ENCODE results near the gene CLK4. TPM values are rescaled to one million over a fixed set of nuclear protein-coding genes. Genes with fewer than 3 reads are reported as not detected.

The CLK4 gene
- total RNA-seq, 3 donors from 2014 or later (not counting 1 experiment from before 2014, with no cell fraction given) = 71.2 to 81.8 (median 78.0) TPM

- H3K27ac Mint-ChIP-seq = no peak overlapping the region
- peaks cover 0 to 6% of the 10 kb centered on the region in 2 donors for H3K4me1 Mint-ChIP-seq
- intact Hi-C loops (cut with micrococcal nuclease) = no loop called here
- no peak for ATAC-seq
- Histone ChIP-seq H3K4me3 (ENCODE audit: low read length) (no peak overlapping the region), H3K9me3 (ENCODE audit: control insufficient read depth, insufficient read depth, low read length) (no peaks in the 10 kb centered on the region), H3K27ac (ENCODE audit: low read length) (no peak overlapping the region), H3K36me3 (ENCODE audit: control insufficient read depth, insufficient read depth, low read length) (no peaks in the 10 kb centered on the region), H3K4me1 (ENCODE audit: control insufficient read depth, insufficient read depth, low read length) (no peaks in the 10 kb centered on the region), H3K27me3 (ENCODE audit: control insufficient read depth, insufficient read depth, low read length) (peaks cover 3% of the 10 kb centered on the region)
- WGBS (ENCODE audit: insufficient coverage) = 48% methylated on average over 7 of the region's 7 CpGs
- DNase-seq = no peak
- no peak overlapping the region for H3K4me3 Mint-ChIP-seq
- peaks cover 14 to 46% of the 10 kb centered on the region in 2 donors for H3K27me3 Mint-ChIP-seq (ENCODE audit: low read depth in 2 of 2)
- no peaks in the 10 kb centered on the region for H3K36me3 Mint-ChIP-seq
- no peaks in the 10 kb centered on the region for H3K9me3 Mint-ChIP-seq
- TF ChIP-seq, protein P1, sequence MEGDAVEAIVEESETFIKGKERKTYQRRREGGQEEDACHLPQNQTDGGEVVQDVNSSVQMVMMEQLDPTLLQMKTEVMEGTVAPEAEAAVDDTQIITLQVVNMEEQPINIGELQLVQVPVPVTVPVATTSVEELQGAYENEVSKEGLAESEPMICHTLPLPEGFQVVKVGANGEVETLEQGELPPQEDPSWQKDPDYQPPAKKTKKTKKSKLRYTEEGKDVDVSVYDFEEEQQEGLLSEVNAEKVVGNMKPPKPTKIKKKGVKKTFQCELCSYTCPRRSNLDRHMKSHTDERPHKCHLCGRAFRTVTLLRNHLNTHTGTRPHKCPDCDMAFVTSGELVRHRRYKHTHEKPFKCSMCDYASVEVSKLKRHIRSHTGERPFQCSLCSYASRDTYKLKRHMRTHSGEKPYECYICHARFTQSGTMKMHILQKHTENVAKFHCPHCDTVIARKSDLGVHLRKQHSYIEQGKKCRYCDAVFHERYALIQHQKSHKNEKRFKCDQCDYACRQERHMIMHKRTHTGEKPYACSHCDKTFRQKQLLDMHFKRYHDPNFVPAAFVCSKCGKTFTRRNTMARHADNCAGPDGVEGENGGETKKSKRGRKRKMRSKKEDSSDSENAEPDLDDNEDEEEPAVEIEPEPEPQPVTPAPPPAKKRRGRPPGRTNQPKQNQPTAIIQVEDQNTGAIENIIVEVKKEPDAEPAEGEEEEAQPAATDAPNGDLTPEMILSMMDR (IDR thresholded peaks at IDR 0.05) = no peak
These were observed 65.9 kb downstream of the CLK4 start for GRCh38 chr5:178560911-178561310.

- Mint-ChIP-seq H3K9me3 (no peaks in the 10 kb centered on the region), H3K4me1 (no peaks in the 10 kb centered on the region), H3K4me3 (no peak overlapping the region), H3K36me3 (no peaks in the 10 kb centered on the region), H3K27me3 (ENCODE audit: low read depth in 2 of 2) (peaks cover 6 to 28% of the 10 kb centered on the region in 2 donors), H3K27ac (no peak overlapping the region)
- TF ChIP-seq, protein P1 (IDR thresholded peaks at IDR 0.05) = no peak
- no peak for DNase-seq
- no peak for ATAC-seq
- no peak overlapping the region for H3K4me3 ChIP-seq (ENCODE audit: low read length)
- peaks cover 3% of the 10 kb centered on the region for H3K27me3 ChIP-seq (ENCODE audit: control insufficient read depth, insufficient read depth, low read length)
- no peaks in the 10 kb centered on the region for H3K9me3 ChIP-seq (ENCODE audit: control insufficient read depth, insufficient read depth, low read length)
- H3K36me3 ChIP-seq (ENCODE audit: control insufficient read depth, insufficient read depth, low read length) = no peaks in the 10 kb centered on the region
- no peak overlapping the region for H3K27ac ChIP-seq (ENCODE audit: low read length)
- 90% methylated on average over 11 of the region's 11 CpGs for WGBS (ENCODE audit: insufficient coverage)
- intact Hi-C loops (cut with micrococcal nuclease) = no loop called here
- no peaks in the 10 kb centered on the region for H3K4me1 ChIP-seq (ENCODE audit: control insufficient read depth, insufficient read depth, low read length)
These were observed 69.4 kb downstream of the CLK4 start for GRCh38 chr5:178557416-178557815.

DNA sequence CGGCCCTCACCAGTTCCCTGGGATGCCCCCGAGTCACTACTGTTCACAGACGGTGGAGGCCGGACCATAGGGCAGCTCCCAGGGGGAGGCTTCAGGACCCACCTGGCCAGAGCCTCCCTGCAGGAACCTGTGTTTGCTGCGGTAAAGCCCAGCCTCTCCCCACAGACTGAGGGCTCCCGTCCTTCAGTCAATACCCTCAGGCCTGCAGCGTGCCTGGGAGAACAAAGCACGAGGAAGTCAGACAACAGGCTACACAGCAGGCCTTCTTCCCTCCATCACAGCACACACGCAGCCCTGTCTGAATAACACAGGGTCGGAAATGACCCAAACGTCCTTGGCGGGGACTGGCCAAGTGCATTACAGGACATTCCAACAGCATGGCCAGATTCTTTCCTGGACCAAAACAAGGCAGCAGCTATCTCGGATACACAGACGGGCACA is 71.1 kb downstream of the CLK4 start:
- peaks cover 10 to 19% of the 10 kb centered on the region in 2 donors for H3K27me3 Mint-ChIP-seq (ENCODE audit: low read depth in 2 of 2)

More for the DNA sequence above, 71.1 kb downstream of the CLK4 start:
- no peak overlapping the region for H3K4me3 Mint-ChIP-seq
- H3K27me3 ChIP-seq (ENCODE audit: control insufficient read depth, insufficient read depth, low read length) = no peaks in the 10 kb centered on the region
- intact Hi-C loops (cut with micrococcal nuclease) = no loop called here
- H3K36me3 ChIP-seq (ENCODE audit: control insufficient read depth, insufficient read depth, low read length) = no peaks in the 10 kb centered on the region
- DNase-seq (no peak), ATAC-seq (no peak)
- no peaks in the 10 kb centered on the region for H3K9me3 ChIP-seq (ENCODE audit: control insufficient read depth, insufficient read depth, low read length)
- no peaks in the 10 kb centered on the region for H3K36me3 Mint-ChIP-seq
- no peaks in the 10 kb centered on the region for H3K9me3 Mint-ChIP-seq
- H3K27ac Mint-ChIP-seq = no peak overlapping the region
- TF ChIP-seq, protein P1 (IDR thresholded peaks at IDR 0.05) = no peak
- no peaks in the 10 kb centered on the region for H3K4me1 Mint-ChIP-seq
- H3K4me3 ChIP-seq (ENCODE audit: low read length) = no peak overlapping the region
- 90% methylated on average over 14 of the region's 14 CpGs for WGBS (ENCODE audit: insufficient coverage)
- H3K27ac ChIP-seq (ENCODE audit: low read length) = no peak overlapping the region
- H3K4me1 ChIP-seq (ENCODE audit: control insufficient read depth, insufficient read depth, low read length) = no peaks in the 10 kb centered on the region

All from natural killer cell (primary cell).